HG02798 (cell line): Measurements from ENCODE around the gene ZNF780B.

Experiments used
- ATAC-seq: cut with Tn5 transposase; IDR thresholded peaks from one replicate; pipeline ENCODE4 v1.9.1; 2021; ENCODE audit warnings: mild to moderate bottlenecking; ENCODE audit not compliant: unreplicated experiment, poor library complexity

Gene ZNF780B

DNA sequence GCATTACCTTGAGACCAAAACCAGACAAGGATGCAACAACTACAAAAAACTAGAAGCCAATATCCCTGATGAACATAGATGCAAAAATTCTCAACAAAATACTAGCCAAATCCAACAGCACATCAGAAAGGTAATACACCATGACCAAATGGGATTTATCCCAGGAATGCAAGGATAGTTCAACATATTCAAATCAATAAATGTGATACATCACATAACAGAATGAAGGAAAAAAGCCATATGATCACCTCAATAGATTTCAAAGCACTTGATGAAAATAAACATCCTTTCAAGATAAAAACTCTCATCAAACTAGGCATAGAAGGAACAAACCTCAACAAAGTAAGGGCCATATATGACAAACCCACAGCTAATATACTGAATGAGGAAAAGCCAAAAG is 69.4 kb downstream of the ZNF780B start:
- no peak for ATAC-seq

DNA sequence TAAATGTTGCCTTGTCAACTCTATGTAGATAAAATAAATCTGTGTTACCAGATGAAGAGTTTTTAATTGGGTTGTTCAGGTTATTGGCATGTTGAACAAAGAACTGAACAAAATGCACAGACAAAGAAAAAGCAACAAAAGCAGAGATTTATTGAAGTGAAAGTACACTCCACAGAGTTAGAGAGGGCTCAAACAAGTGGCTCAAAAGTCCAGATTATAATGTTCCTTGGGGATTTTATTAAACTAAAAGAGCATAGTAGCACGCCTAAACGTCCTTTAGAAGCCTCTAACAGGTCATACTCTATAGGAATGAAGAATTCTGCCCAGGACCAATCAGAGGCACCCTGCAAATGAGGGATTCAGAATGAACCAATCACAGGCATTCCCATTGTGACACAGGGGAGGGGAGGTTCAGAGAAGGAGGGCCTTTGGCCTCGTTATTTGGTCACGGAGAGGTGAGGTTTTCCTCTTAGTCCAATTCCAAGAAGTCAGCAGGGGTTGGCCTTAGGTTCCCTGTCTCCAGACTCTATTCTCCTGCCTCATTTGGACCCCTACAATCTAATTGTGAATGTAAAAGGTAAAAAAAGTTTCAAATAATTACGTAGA is 72.2 kb downstream of the ZNF780B start:
- no peak for ATAC-seq

DNA sequence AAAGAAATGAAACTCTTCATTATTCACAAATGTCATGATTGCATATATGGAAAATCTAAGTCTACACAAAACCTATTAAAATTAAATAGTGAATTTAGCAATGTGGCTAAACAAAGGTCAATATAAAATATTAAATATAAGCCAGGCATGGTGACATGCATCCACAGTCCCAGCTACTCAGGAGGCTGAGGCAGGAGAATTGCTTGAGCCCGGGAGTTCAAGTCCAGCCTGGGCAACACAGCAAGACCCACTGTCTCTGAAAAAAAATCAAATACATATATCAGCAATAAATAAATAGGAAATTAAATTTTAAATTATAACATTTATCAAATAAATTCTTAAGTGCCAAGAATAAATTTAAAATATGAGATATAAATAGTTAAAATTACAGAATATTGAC is 73.1 kb downstream of the ZNF780B start:
- ATAC-seq: no peak
